Measurements from ENCODE around the gene CLIC4. TPM values are rescaled to one million over a fixed set of nuclear protein-coding genes. Genes with fewer than 3 reads are reported as not detected.
A peak's percentile ranks its signal among the peaks of the same experiment; 100 is the strongest.

CLIC4 gene
- total RNA-seq, 4 donors from 2014 or later = 205 to 309 (median 292) TPM

DNA sequence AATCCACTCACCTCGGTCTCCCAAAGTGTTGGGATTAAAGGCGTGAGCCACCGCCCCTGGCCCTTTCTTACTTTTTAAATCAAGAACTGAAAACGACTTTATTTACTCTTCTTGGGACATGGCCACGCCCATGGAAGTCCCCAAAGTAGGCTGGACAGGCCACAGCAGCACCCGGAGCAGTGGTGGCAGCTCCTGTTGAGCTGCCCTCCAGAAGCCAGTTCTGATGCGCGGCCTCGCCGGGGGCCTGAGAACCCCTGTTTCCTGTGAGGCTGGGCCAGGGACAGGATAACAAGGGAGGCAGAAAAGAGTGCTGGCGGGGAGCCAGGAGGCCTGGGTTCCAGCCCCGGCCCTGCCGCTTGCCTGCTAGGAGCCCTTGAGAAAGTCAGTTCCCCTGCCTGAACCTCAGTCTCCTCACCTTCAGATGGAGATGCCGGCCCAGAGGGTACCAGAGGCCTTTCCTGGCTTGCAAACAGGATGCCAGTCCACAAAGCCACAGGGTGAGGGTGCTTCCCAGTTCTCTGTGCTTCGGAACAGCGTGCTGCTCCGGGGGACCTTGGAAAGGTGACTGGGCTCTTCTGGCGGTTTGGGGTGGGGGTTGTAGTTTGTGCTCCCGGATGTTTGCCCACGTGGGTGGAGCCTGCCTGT is 125.4 kb downstream of the CLIC4 start:
- TF ChIP-seq, protein P1, sequence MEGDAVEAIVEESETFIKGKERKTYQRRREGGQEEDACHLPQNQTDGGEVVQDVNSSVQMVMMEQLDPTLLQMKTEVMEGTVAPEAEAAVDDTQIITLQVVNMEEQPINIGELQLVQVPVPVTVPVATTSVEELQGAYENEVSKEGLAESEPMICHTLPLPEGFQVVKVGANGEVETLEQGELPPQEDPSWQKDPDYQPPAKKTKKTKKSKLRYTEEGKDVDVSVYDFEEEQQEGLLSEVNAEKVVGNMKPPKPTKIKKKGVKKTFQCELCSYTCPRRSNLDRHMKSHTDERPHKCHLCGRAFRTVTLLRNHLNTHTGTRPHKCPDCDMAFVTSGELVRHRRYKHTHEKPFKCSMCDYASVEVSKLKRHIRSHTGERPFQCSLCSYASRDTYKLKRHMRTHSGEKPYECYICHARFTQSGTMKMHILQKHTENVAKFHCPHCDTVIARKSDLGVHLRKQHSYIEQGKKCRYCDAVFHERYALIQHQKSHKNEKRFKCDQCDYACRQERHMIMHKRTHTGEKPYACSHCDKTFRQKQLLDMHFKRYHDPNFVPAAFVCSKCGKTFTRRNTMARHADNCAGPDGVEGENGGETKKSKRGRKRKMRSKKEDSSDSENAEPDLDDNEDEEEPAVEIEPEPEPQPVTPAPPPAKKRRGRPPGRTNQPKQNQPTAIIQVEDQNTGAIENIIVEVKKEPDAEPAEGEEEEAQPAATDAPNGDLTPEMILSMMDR (IDR thresholded peaks at IDR 0.05) = no peak
- no peak for ATAC-seq (ENCODE audit: low FRiP score)
- no peak for DNase-seq (ENCODE audit: low spot score)

DNA sequence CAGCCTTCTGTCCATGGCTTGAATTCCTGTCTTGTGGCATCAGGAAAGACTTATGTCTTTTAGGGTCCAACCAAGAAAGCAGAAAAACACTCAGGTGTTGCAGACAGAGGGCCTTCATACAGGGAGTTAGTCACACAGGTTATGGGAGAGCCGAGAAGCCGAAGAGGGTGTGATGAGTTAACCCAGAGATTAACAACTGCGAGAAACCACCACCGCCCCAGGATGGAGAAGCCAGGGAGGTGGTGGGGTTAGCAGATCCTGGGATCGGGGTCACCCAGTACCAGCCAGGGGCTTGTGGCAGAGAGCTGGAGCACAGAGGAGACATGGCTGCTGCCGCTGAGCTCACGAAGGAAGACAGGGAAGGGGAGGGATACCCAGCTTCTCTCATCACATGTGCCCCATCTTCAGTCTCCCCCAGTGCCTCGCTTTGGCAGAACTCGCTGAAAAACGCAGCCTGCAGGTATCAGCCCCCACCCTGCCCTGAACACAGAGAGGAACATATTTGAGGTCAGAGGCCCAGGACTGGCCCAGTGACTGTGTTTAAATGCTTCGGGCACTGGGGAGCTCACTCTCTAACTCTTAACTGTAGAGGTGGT is 126.2 kb downstream of the CLIC4 start:
- DNase-seq (ENCODE audit: low spot score) (no peak), ATAC-seq (ENCODE audit: low FRiP score) (no peak)
- TF ChIP-seq, protein P1 (IDR thresholded peaks at IDR 0.05) = no peak

DNA sequence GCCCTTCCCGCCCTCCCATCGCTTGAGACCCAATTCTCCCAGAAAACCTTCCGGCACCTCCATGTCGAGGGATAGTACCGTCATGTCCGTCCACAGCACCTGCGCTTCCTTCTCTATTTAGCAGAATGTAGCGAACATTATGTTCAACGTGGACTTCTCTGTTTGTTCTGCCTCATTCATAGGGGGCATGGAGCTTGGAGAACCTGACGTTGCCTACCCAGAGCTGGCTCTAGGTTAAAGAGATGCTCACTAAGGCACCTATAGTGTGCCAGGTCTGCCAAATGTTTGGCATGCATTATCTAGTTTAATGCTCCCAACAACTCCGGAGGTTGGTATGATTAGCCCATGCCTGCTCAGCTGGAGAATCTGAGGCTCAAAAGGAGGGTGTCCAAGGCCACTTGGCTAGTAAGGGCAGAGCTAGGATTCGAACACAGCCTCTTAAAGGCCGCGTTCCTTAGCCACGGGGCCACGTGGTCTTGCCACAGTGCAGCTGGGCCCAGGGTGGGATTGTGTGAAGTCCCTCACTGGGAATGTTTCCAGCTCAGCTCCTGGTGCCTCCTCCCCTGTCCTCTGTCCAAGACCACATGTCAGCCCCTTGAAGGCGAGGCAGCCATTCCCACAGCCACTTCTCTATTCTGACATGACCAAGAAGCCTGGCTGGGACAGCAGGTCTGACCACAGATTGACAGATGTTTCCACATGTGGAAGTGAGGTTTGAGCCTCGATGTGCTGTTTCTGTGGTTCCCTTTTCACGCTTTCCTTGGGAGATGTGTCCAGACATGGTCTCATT is 127.0 kb downstream of the CLIC4 start:
- no peak for DNase-seq (ENCODE audit: low spot score)

DNA sequence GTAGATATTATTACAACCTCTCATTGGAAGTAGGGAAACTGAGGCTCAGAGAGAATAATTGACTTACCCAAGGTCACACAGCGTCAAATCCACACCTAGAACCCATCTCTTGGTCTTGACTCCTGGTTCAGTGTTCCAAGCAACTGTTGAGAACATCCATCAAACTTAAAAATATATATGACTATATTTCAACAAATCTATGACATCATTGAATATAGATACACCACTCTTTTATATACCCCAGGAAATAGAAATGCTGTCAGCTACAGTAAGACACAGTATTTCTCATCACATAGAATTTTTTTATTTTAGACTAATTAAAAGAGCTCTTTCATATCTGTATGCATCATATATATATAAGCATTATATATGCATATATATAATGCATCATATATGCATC is 127.9 kb downstream of the CLIC4 start:
- TF ChIP-seq, protein P1 (IDR thresholded peaks at IDR 0.05) = no peak
- ATAC-seq (ENCODE audit: low FRiP score) (no peak), DNase-seq (ENCODE audit: low spot score) (no peak)

More for the DNA sequence above, 127.0 kb downstream of the CLIC4 start:
- ATAC-seq (ENCODE audit: low FRiP score) = peak; percentile 15
- TF ChIP-seq, protein P1 (IDR thresholded peaks at IDR 0.05) = no peak

DNA sequence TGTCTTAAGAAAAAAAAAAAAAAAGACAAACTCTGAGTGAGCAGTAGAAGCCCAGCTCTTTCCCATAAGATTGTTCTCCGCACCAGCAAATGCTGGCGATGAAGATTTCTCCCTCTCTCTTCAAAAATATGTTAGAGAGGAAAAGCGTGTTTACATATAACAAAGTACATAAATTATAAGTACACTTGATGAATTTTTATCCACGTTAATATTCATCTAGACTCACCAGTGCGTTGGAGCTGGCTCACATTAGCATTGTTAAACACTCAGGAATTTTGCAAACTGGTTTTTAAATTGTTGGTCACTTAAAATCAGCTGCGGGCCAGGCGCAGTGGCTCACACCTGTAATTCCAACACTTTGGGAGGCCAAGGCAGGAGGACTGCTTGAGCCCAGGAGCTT is 128.8 kb downstream of the CLIC4 start:
- TF ChIP-seq, protein P1 (IDR thresholded peaks at IDR 0.05) = no peak
- ATAC-seq (ENCODE audit: low FRiP score) (no peak), DNase-seq (ENCODE audit: low spot score) (no peak)

DNA sequence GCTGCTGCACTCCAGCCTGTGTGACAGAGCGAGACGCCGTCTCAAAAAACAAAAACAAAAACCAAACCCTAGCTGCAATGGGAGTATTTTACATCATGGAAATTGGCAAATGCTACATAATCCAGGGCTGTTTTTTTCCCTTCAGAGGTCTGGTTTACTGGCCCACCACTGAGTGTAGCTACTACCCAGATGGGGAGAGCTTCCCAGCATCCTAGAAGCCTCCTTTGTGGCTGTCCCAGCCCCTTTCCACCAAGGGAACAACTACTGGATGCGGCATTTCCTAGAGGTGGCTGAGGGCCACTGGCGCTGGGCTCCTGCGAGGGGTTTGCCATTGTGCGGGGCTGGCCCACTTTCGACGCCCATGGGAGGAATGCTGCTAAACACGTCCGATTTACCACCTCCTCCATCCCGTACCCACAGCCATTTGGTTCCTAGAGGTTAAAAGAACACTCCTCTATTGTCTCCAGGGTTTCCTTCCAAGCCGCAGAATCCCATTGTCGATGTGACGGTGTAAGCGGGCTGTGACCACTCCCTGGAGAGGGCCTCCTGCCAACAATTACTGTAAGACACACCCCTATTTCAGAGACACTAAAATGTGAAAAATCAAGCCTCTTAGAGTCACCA is 129.5 kb downstream of the CLIC4 start:
- DNase-seq (ENCODE audit: low spot score) = no peak
- TF ChIP-seq, protein P1 (IDR thresholded peaks at IDR 0.05) = no peak
- no peak for ATAC-seq (ENCODE audit: low FRiP score)
